Measurements from ENCODE around the gene PLEKHA6. TPM values are rescaled to one million over a fixed set of nuclear protein-coding genes. Genes with fewer than 3 reads are reported as not detected.

The PLEKHA6 gene
- total RNA-seq, 1 experiment from 2014 or later: 2.1 TPM

DNA sequence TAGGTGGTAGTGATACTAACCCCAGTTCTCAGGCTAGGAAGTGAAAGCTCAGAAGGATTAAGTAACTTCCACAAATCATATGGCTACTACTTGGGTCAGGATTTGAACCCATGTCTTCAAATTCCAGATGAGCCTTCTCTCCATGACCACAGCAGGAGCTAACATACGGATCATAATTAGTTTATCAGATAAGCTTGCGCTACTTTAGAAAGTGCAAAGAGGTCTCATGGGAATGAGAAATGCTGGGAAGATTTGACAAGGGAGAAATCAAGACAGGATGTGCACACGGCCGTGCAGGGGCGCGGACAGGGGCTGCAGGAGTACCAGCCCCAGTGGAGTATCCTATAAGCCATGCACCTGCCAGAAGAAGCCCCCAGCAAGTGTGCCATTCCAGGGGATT lies 5.2 kb downstream of the PLEKHA6 start:
- Histone ChIP-seq H2BK120ac (ENCODE audit: low read depth, low read length, poor library complexity, severe bottlenecking) (no peak overlapping the region), H3K14ac (ENCODE audit: insufficient read depth, low read length) (no peak overlapping the region), H3K9me3 (ENCODE audit: control insufficient read depth, low read depth, low read length) (no peaks in the 10 kb centered on the region), H4K5ac (ENCODE audit: insufficient read length, low read depth, low read length) (no peak overlapping the region), H2BK5ac (ENCODE audit: insufficient read length, low read length) (no peak overlapping the region), H3K4me2 (ENCODE audit: insufficient read depth, insufficient read length, low read length) (no peak overlapping the region), H3K23ac (ENCODE audit: insufficient read length, low read depth, low read length) (no peak overlapping the region), H2AFZ (ENCODE audit: low read length) (no peak overlapping the region), H3K56ac (ENCODE audit: insufficient read length, low read depth, low read length) (no peak overlapping the region), H3K27me3 (ENCODE audit: insufficient read depth, low read length) (no peaks in the 10 kb centered on the region), H3K4me1 (ENCODE audit: insufficient read depth, low read length) (peaks cover 5% of the 10 kb centered on the region; the same call in 1 of the 2 replicates), H4K8ac (replicated peaks; ENCODE audit: insufficient read length, low read depth, low read length) (no peak overlapping the region), H3K79me1 (ENCODE audit: insufficient read depth, low read depth, low read length, poor library complexity, severe bottlenecking) (no peaks in the 10 kb centered on the region), H3K23me2 (ENCODE audit: insufficient read length, low read depth, low read length, poor library complexity, severe bottlenecking) (no peaks in the 10 kb centered on the region), H3K79me2 (ENCODE audit: insufficient read depth, low read length) (no peaks in the 10 kb centered on the region), H3K9ac (ENCODE audit: extremely low read depth, insufficient read length, low read length) (no peak overlapping the region), H3K18ac (ENCODE audit: insufficient read length, low read depth, low read length) (no peak overlapping the region), H4K91ac (ENCODE audit: insufficient read length, low read depth, low read length) (no peak overlapping the region), H2BK15ac (ENCODE audit: low read depth, low read length) (no peak overlapping the region), H3T11ph (ENCODE audit: low read length) (no peak overlapping the region), H2AK5ac (ENCODE audit: insufficient read length, low read length) (no peak overlapping the region), H3K27ac (ENCODE audit: insufficient read length, low read depth, low read length) (no peak overlapping the region), H2BK20ac (ENCODE audit: low read depth, low read length, poor library complexity, severe bottlenecking) (no peak overlapping the region), H3K4ac (ENCODE audit: low read depth, low read length) (no peak overlapping the region), H4K20me1 (ENCODE audit: control insufficient read depth, insufficient read depth, insufficient read length) (peaks cover 5% of the 10 kb centered on the region), H2BK12ac (ENCODE audit: insufficient read length, low read depth, low read length) (no peak overlapping the region)
- H3K36me3 Mint-ChIP-seq (ENCODE audit: insufficient read depth in 1 of 3, low read depth in 3 of 3): no peaks in the 10 kb centered on the region
- H3K9me3 Mint-ChIP-seq: no peaks in the 10 kb centered on the region; a peak in 1 of 5 replicates
- no peak overlapping the region for H3K4me3 Mint-ChIP-seq
- WGBS (ENCODE audit: extremely low coverage, insufficient read length, low lambda C conversion rate): no CpG with 5 or more reads among the region's 6 CpGs
- peaks cover 2% of the 10 kb centered on the region for H3K27me3 Mint-ChIP-seq (ENCODE audit: low read depth)
- H3K4me1 Mint-ChIP-seq: peaks cover 32 to 37% of the 10 kb centered on the region in 2 experiments
- H3K27ac Mint-ChIP-seq: no peak overlapping the region
- no peak for DNase-seq
- no peak for TF ChIP-seq CTCF (conservative IDR thresholded peaks at IDR 0.05)
